HepG2 (cell line): Measurements from ENCODE around the gene NRK. TPM values are rescaled to one million over a fixed set of nuclear protein-coding genes. Genes with fewer than 3 reads are reported as not detected.
A peak's percentile ranks its signal among the peaks of the same experiment; 100 is the strongest.

ENCODE experiments used
- ATAC-seq: fragments of 200-7000 bp; cut with Tn5 transposase; 3 replicates; pipeline ENCODE4 v1.9.1; 2020; ENCODE audit warnings: mild to moderate bottlenecking, moderate library complexity
- BruUV-seq: library from RNA; stranded (reverse); fragments of 400-500 nt; replicated peaks from 2 replicates; lab custom pipeline; 2021; lab: Mats Ljungman, UMichigan
- CTCF ChIA-PET: fragments of 300-600 bp; formaldehyde crosslinking; extraction: SDS; loops from one replicate; lab custom pipeline; 2021; ENCODE audit warnings: low total read pairs, inconsistent platforms, low intra/inter-chr PET ratio; lab: Yijun Ruan, JAX
- POLR2A ChIA-PET: fragments of 350-600 bp; sonication (Branson Sonifier 250); formaldehyde crosslinking; loops from one replicate; lab custom pipeline; 2020; ENCODE audit warnings: antibody characterized with exemption, inconsistent platforms; lab: Yijun Ruan, JAX
- DNase-seq: peaks from one replicate; pipeline ENCODE4 v3.0.0-alpha.2; 2015; ENCODE audit warnings: low spot score
- FAIRE-seq: peaks from 3 replicates; lab custom pipeline; 2011; peaks lifted over from hg19 to GRCh38; lab: Jason Lieb, UNC
- H2AFZ ChIP-seq: one replicate; pipeline ENCODE4 v1.6.1; 2011; ENCODE audit warnings: low read length, inconsistent platforms
- H3K27ac ChIP-seq: fragments of 300-600 bp; 3 replicates; pipeline ENCODE4 v1.8.0; 2011; ENCODE audit warnings: mixed run types, mild to moderate bottlenecking, mixed read lengths, low read length, inconsistent platforms; ENCODE audit not compliant: insufficient read depth; ENCODE audit errors: extremely low read length
- H3K27me3 ChIP-seq, 2 experiments: fragments of 200-600 bp in 1 of 2; 2 replicates in 1 of 2; 3 replicates in 1 of 2; pipeline versions ENCODE4 v1.6.0 to v1.8.0; 2011; ENCODE audit warnings: low read length in 2 of 2, mild to moderate bottlenecking in 2 of 2, moderate library complexity in 2 of 2, inconsistent platforms in 1 of 2; ENCODE audit not compliant: insufficient read depth in 2 of 2, control insufficient read depth in 1 of 2
- H3K36me3 ChIP-seq, 2 experiments: fragments of 200-600 bp in 1 of 2; replicated peaks in 1 of 2; 2 replicates in 1 of 2; 3 replicates in 1 of 2; pipeline versions ENCODE4 v1.5.1 to v1.8.0; 2011; ENCODE audit warnings: low read length in 2 of 2, inconsistent platforms in 1 of 2; ENCODE audit not compliant: insufficient read depth in 2 of 2, control insufficient read depth in 1 of 2
- H3K4me1 ChIP-seq: 2 replicates; pipeline ENCODE4 v1.5.1; 2012; ENCODE audit warnings: low read length, inconsistent platforms; ENCODE audit not compliant: insufficient read depth
- H3K4me2 ChIP-seq: 2 replicates; pipeline ENCODE4 v1.6.0; 2011; ENCODE audit warnings: low read depth, low read length, inconsistent platforms
- H3K4me3 ChIP-seq, 3 experiments: fragments of 200-600 bp in 1 of 3; sonication (generic), shearing (Covaris generic) in 1 of 3; replicated peaks in 1 of 3; 2 replicates each; pipeline ENCODE4 v1.5.1; 2011 to 2016; ENCODE audit warnings: low read length in 3 of 3, inconsistent platforms in 2 of 3, low read depth in 2 of 3, mild to moderate bottlenecking in 2 of 3, control low read depth in 1 of 3, mixed read lengths in 1 of 3; ENCODE audit not compliant: insufficient read depth in 1 of 3
- H3K79me2 ChIP-seq: one replicate; pipeline ENCODE4 v1.6.1; 2011; ENCODE audit warnings: low read length, inconsistent platforms; ENCODE audit not compliant: insufficient read depth
- H3K9ac ChIP-seq: 2 replicates; pipeline ENCODE4 v1.6.0; 2011; ENCODE audit warnings: mild to moderate bottlenecking, low read depth, low read length, inconsistent platforms; ENCODE audit not compliant: insufficient read depth
- H3K9me3 ChIP-seq: 2 replicates; pipeline ENCODE4 v1.5.1; 2012; ENCODE audit warnings: mild to moderate bottlenecking, low read length
- H4K20me1 ChIP-seq: 2 replicates; pipeline ENCODE4 v1.6.0; 2011; ENCODE audit warnings: inconsistent platforms, mild to moderate bottlenecking, low read length, moderate library complexity; ENCODE audit not compliant: insufficient read depth
- ARID4A ChIP-seq: sonication (generic); formaldehyde crosslinking; IDR thresholded peaks from 2 replicates; pipeline ENCODE4 v1.5.0; 2020; ENCODE audit warnings: mild to moderate bottlenecking, missing genetic modification reagents, borderline replicate concordance
- CTCF ChIP-seq: sonication (generic); formaldehyde crosslinking; IDR thresholded peaks from 2 replicates; pipeline ENCODE4 v1.5.0; 2020; ENCODE audit warnings: mild to moderate bottlenecking, missing genetic modification reagents, moderate library complexity
- ZBTB20 ChIP-seq: sonication (generic); formaldehyde crosslinking; IDR thresholded peaks from 2 replicates; pipeline ENCODE4 v1.8.1; 2023; ENCODE audit warnings: missing genetic modification reagents, low read depth, mild to moderate bottlenecking, borderline replicate concordance
- WGBS: methylation state at CpG from one replicate; pipeline ENCODE4 v1.1.6; 2017; ENCODE audit warnings: low lambda C conversion rate; 5-methylcytosine and 5-hydroxymethylcytosine counted together
- in situ Hi-C: cut with HindIII; loops from 2 replicates; pipeline ENCODE4 v1.10.0; 2017; ENCODE audit warnings: low pct_unique_long_range_greater_than_20kb; ENCODE audit not compliant: extremely low pct_ligation_motif_present
- intact Hi-C: fragments of 100-400 bp; cut with micrococcal nuclease; formaldehyde crosslinking; loops from one replicate; pipeline ENCODE4 v1.10.0; 2022; ENCODE audit not compliant: unreplicated experiment
- polyA plus RNA-seq, 8 experiments: library from polyadenylated mRNA; depleted of rRNA in 3 of 8; stranded (reverse) in 7 of 8; unstranded in 1 of 8; fragments of >200 nt; fragmentation: Illumina TruSeq in 4 of 8; extraction: Trizol in 4 of 8; gene quantifications; 2 replicates each; pipeline versions ENCODE4 v1.2.1 to v1.2.3, GENCODE V29; 2011 to 2016; ENCODE audit warnings: low read depth in 4 of 8, missing spikeins in 1 of 8, mixed read lengths in 1 of 8; ENCODE audit not compliant: insufficient read depth in 1 of 8
- total RNA-seq, 5 experiments: library from RNA; depleted of rRNA; stranded (reverse); fragments of >200 nt; fragmentation: Illumina TruSeq; extraction: Trizol; gene quantifications; 2 replicates each; pipeline ENCODE4 v1.2.3, GENCODE V29; 2016; ENCODE audit warnings: low read depth in 1 of 5
- TF ChIP-seq, protein P1 (sequence below): sonication (generic); formaldehyde crosslinking; IDR thresholded peaks from 2 replicates; pipeline ENCODE4 v1.5.0; 2020; ENCODE audit warnings: missing genetic modification reagents, mild to moderate bottlenecking, borderline replicate concordance

Gene NRK
- total and polyA plus RNA-seq, 2 of the 13 experiments (the other 11 are each of a cell fraction or from before 2014, with no cell fraction given): not detected

GRCh38 chrX:105874790-105875189 is 52.5 kb downstream of the NRK start (continued):
- TF ChIP-seq ARID4A (CRISPR knock-in tag): no peak

DNA sequence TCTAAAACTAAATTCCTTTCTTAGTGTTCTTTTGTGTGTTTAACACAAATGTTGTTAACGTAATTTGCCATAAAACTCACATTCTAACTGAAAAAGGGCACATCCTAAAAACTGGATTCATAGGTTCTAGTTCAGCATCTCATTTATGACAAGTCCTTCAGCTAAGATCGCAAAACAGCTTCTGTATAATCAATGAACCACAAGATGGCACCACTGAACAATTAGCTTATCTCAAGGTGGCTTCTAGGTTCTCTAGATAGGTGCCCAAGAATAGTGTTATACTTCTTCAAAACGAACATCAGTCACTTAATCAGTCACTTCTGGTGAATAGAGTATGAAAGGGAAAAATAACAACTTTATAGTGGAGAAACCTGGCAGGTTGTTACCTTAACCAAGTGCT is 54.3 kb downstream of the NRK start:
- no TSS peak for BruUV-seq
- Histone ChIP-seq H3K4me3 (no peak overlapping the region), H3K79me2 (no peaks in the 10 kb centered on the region), H3K27me3 (no peaks in the 10 kb centered on the region), H4K20me1 (no peaks in the 10 kb centered on the region), H3K4me1 (no peaks in the 10 kb centered on the region), H3K4me2 (no peak overlapping the region)
- ATAC-seq (no peak), DNase-seq (peak; percentile 3)
- in situ Hi-C loops: no loop called here
- POLR2A ChIA-PET: no interaction called here
- CTCF ChIA-PET: no interaction called here
- WGBS: 0% methylated on average over 3 of the region's 3 CpGs
- TF ChIP-seq, protein P1, sequence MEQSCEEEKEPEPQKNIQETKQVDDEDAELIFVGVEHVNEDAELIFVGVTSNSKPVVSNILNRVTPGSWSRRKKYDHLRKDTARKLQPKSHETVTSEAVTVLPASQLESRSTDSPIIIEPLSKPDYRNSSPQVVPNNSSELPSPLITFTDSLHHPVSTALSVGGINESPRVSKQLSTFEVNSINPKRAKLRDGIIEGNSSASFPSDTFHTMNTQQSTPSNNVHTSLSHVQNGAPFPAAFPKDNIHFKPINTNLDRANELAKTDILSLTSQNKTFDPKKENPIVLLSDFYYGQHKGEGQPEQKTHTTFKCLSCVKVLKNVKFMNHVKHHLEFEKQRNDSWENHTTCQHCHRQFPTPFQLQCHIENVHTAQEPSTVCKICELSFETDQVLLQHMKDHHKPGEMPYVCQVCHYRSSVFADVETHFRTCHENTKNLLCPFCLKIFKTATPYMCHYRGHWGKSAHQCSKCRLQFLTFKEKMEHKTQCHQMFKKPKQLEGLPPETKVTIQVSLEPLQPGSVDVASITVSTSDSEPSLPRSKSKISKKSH: no peak
- TF ChIP-seq ZBTB20 (no peak), CTCF (CRISPR knock-in tag) (peak; percentile 56)
- TF ChIP-seq, all 625 proteins: peak for 1
- H3K9me3 ChIP-seq: no peaks in the 10 kb centered on the region
- peak; percentile 71 for FAIRE-seq
- H2AFZ ChIP-seq: no peak overlapping the region
- no peak overlapping the region for H3K27ac ChIP-seq
- intact Hi-C loops: no loop called here
- no peak overlapping the region for H3K9ac ChIP-seq
- no peaks in the 10 kb centered on the region for H3K36me3 ChIP-seq
